IPS-15b (cell line): ENCODE measurements around the gene UPK3B.
"Not testable (repeated sequence)": the region's sequence is repeated elsewhere in the genome, so short reads cannot be mapped to it uniquely, and the experiment has no call there.

Experiments
- H3K27me3 ChIP-seq: one replicate; pipeline ENCODE4 v1.6.1; 2013; ENCODE audit warnings: low read length; ENCODE audit not compliant: control insufficient read depth, insufficient read depth
- H3K36me3 ChIP-seq: one replicate; pipeline ENCODE4 v1.6.1; 2013; ENCODE audit warnings: low read length; ENCODE audit not compliant: control insufficient read depth, insufficient read depth
- H3K4me1 ChIP-seq: one replicate; pipeline ENCODE4 v1.6.1; 2013; ENCODE audit warnings: mild to moderate bottlenecking, low read length; ENCODE audit not compliant: control insufficient read depth, insufficient read depth
- H3K4me3 ChIP-seq: one replicate; pipeline ENCODE4 v1.5.1; 2013; ENCODE audit warnings: low read depth, low read length
- H3K9ac ChIP-seq: one replicate; pipeline ENCODE4 v1.6.1; 2013; ENCODE audit warnings: low read depth, mild to moderate bottlenecking, low read length
- H3K9me3 ChIP-seq: one replicate; pipeline ENCODE4 v1.6.1; 2013; ENCODE audit warnings: mild to moderate bottlenecking, low read length; ENCODE audit not compliant: control insufficient read depth, insufficient read depth

UPK3B gene

DNA sequence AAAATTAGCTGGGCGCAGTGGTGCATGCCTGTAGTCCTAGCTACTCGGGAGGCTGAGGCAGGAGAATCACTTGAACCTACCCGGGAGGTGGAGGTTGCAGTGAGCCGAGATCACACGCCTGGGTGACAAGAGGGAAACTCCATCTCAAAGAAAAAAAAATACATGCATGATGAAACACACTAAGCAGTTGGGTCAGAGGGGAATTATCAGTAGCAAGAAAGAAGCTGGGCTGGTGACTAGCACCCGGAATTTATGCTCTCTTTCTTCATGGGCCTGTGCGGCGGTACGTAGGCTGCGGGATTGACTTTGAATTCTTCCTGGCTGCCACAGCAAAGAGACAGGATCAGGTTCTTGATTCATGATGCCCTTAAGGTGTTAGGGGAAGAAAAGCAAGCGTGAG, 30.7 kb upstream of the UPK3B start:
- not testable (repeated sequence) for H3K9ac ChIP-seq, H3K4me3 ChIP-seq, H3K9me3 ChIP-seq, H3K27me3 ChIP-seq, H3K4me1 ChIP-seq, H3K36me3 ChIP-seq

DNA sequence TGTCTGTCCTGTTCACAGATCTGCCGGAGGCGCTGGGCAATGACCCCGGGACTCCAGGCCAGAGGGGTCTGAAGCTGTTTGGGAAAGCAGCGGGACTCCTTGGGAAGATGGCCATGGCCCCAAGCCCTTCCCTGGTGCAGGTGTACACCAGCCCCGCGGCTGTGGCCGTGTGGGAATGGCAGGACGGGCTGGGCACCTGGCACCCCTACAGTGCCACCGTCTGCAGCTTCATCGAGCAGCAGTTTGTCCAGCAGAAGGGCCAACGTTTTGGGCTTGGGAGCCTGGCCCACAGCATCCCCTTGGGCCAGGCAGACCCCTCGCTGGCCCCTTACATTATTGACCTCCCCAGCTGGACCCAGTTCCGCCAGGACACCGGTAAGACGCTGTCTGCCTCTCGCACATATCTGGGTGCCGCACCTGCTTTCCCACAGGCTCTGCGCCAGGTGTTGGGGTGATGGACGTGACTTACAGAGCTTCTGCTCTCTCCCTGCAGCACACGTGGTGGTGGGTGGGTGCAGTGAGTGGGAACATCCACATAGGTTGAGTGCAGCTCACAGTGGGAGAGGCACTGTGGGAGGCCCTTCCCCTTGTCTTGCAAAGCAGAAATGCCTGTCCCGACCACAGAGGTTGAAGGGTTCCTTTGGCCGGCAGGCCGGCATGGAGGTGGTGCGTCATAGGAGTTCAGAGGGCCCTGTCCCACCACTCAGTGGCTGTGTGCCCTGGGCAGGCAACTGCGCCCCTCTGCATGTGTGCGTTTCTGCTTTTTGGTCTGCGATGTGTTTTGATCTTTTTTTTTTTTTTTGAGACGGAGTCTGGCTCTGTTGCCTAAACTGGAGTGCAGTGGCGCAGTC, 29.7 kb upstream of the UPK3B start:
- H3K9me3 ChIP-seq, H3K4me3 ChIP-seq, H3K9ac ChIP-seq, H3K36me3 ChIP-seq, H3K27me3 ChIP-seq, H3K4me1 ChIP-seq: not testable (repeated sequence)

DNA sequence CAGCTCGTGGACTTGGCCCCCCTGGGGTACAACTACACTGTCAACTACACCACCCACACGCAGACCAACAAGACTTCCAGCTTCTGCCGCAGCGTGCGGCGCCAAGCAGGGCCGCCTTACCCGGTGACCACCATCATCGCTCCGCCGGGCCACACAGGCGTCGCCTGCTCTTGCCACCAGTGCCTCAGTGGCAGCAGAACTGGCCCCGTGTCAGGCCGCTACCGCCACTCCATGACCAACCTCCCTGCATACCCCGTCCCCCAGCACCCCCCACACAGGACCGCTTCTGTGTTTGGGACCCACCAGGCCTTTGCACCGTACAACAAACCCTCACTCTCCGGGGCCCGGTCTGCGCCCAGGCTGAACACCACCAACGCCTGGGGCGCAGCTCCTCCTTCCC, 27.7 kb upstream of the UPK3B start:
- not testable (repeated sequence) for H3K4me1 ChIP-seq, H3K9me3 ChIP-seq, H3K4me3 ChIP-seq, H3K36me3 ChIP-seq, H3K9ac ChIP-seq, H3K27me3 ChIP-seq

DNA sequence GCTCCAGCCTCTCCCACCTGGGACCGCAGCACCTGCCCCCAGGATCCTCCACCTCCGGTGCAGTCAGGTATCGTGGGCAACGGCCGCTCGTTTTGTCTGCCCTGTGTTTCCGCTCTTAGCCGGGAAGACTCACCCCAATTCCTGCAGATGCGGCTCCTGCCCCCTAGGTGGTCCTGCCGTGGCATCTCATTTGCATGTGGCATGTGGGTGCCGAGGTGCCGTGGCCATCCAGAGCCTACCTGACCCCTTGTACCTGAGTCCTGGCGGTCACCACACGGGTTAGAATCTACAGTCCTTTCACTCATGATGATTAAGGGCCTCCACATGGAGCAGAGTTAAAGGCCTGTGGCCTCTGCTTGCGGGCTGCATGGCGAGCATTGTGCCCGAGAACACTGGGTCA, 27.3 kb upstream of the UPK3B start:
- H3K9ac ChIP-seq, H3K36me3 ChIP-seq, H3K27me3 ChIP-seq, H3K4me3 ChIP-seq, H3K9me3 ChIP-seq, H3K4me1 ChIP-seq: not testable (repeated sequence)

DNA sequence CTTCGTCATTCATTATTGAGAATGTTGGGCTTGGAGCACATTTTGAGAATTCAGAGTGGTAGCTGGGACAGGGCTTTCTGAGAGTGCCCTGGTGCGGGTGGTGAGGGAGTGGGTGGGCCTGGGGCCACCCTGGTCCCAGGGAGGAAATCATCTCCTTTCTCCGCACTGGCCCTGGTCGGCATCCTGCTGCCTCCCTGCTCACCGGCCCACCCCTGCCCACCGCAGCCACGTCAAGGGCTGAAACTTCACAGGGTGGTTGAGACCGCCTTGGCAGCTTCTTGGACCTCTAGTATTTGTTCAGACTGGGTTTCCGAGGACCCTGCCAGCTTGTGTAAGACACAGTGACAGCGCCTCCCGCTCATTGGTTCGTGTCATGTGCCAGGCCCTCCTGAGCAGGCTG, 25.9 kb upstream of the UPK3B start:
- H3K9me3 ChIP-seq, H3K9ac ChIP-seq, H3K4me3 ChIP-seq, H3K4me1 ChIP-seq, H3K27me3 ChIP-seq, H3K36me3 ChIP-seq: not testable (repeated sequence)

DNA sequence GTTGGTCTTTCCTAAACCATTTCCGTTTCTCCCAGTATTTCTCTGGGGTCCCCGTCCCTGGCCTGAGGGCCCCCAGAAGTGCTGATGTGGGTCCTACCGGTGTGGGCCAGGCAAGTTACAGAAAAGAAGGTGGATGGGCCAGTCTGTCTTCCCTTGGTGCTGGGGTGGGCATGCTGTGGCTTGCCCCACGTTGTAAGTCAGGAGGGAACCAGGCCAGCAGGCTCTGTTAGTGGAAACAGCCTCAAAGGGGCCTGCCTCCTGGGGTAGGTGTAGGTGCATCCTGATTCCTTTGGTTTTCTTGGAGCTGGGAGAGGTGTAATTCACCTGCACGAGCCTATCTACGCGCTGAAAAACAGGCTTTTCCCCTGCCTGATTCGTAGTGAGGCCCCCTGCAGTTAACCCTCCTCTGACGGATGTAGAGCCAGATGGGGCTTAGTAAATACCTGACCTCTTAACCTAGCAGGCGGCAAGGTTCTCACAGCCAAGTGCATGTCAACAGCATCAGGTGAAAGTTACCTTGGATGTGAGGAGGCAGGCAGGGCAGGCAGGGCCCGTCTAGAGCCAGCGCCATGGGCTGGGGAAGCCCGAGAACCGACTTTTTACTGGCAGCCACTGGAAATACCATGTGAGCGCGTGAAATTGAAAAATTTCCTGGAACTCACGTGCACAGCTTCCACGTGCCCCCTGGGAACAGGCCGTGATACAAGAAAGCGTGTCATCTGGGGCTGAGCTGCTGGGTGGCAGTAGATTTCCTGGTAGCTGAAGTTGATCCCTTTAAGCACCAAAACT, 24.3 kb upstream of the UPK3B start:
- H3K27me3 ChIP-seq, H3K4me3 ChIP-seq, H3K9ac ChIP-seq, H3K4me1 ChIP-seq, H3K9me3 ChIP-seq, H3K36me3 ChIP-seq: not testable (repeated sequence)

DNA sequence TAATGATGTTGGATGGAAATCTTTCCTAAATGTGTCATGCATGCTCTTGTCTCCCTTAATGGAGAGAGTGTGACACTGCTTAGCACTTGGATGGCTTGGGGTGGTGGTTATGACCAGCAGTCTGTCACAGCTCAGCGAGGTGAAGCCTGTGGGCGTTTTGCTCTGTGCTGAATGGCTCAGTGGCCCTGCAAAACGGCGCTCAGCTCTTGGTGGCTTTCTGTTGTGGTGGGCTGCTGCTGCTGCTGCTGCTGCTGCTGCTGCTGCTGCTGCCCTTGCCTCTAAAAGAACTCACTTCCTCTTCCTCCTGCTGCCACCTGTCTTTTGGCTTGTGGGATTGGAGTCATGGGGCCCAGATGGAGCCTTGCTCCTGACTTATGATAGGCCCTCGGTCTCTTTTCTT, 23.7 kb upstream of the UPK3B start:
- H3K9ac ChIP-seq, H3K36me3 ChIP-seq, H3K4me3 ChIP-seq, H3K9me3 ChIP-seq, H3K4me1 ChIP-seq, H3K27me3 ChIP-seq: not testable (repeated sequence)

DNA sequence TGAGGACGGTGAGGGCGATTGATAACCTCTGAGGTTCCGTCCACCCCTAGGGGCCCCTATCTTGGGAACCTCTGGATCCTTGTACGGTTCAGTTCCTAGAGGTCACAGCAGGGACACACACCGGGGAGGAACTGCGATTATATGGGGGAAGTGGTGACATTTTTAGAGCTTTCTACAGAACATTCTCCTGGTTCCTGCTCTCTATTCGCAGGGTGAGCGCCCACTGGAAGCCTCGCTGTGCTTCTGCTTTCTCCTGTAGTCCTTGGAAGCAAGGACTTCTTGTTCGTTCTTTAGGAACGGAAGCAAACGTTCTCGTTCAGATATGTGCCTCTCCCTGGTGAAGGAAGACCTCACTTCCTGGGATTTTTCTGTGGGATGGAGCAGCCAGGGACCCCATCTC, 22.4 kb upstream of the UPK3B start:
- not testable (repeated sequence) for H3K36me3 ChIP-seq, H3K4me3 ChIP-seq, H3K4me1 ChIP-seq, H3K9me3 ChIP-seq, H3K27me3 ChIP-seq, H3K9ac ChIP-seq

DNA sequence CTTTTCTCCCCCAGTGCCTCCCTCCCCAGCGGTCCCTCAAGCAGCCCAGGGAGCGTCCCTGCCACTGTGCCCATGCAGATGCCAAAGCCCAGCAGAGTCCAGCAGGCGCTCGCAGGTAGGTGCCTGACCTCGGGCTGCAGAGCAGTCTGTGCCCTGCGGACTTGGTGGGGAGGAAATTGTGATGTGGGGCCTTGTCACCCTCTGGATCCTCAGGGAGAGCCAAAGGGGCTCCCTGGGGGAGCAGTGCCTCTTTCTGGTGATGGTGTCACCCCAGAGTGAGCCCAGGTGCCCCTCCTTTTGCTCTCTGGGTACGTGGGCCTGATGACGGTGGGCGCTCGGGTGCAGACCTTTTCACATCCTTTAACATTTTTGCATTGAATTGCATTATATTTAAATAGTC, 18.2 kb upstream of the UPK3B start:
- H3K9me3 ChIP-seq, H3K4me1 ChIP-seq, H3K27me3 ChIP-seq, H3K9ac ChIP-seq, H3K36me3 ChIP-seq, H3K4me3 ChIP-seq: not testable (repeated sequence)

DNA sequence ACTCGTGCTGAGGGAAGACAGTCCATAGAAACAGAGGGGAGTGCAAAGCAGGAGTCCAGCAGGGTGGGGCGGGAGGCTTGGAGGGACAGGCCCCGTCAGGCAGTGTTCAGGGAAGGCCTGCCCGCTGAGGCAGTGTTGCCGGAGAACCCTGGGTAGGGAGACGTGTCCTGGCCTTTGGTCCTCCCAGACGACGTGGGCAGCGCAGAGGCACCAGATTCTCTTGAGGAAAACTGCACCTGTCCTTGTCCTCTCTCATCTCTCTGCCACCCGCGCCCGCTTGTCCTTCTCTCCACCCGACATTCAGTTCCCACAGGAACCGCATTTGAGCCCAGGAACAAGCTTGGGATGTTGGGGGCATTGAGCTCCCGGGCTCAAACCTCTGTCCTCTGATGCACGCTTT, 14.6 kb upstream of the UPK3B start:
- not testable (repeated sequence) for H3K36me3 ChIP-seq, H3K4me1 ChIP-seq, H3K4me3 ChIP-seq, H3K9ac ChIP-seq, H3K9me3 ChIP-seq, H3K27me3 ChIP-seq

DNA sequence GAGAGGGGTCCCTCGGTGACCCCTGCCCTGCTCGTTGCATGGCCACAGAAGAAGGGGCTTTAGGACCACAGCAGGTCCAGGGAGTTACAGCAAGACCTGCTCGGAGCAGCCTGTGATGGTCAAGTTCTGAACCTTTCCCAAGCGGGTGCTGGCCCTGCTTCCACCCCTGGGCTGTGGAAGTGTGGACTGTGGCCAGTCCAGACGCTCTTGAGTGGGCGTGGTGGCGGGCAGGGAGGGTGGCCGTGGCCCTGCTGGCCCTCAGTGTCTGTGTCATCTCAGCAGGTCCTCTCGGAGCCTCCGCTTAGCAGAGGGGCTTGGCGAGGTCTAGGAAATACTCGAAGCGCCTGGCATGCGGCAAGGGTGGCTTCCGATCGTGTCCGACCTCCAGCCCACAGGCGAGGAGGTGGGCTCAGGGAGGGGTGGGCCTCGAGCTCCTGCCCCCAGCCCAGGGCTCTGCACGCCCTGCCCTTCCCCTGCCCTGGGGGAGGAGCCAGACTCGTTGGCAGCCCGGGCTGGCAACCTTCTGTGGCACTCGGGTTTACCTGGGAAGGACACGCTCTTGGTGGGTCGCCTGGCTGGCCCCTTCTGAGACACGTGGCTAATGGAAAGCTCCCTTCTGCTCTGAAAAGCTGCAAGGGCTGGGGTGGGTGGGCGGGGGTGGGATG, 12.3 kb upstream of the UPK3B start:
- H3K4me3 ChIP-seq, H3K9me3 ChIP-seq, H3K9ac ChIP-seq, H3K36me3 ChIP-seq, H3K27me3 ChIP-seq, H3K4me1 ChIP-seq: not testable (repeated sequence)

DNA sequence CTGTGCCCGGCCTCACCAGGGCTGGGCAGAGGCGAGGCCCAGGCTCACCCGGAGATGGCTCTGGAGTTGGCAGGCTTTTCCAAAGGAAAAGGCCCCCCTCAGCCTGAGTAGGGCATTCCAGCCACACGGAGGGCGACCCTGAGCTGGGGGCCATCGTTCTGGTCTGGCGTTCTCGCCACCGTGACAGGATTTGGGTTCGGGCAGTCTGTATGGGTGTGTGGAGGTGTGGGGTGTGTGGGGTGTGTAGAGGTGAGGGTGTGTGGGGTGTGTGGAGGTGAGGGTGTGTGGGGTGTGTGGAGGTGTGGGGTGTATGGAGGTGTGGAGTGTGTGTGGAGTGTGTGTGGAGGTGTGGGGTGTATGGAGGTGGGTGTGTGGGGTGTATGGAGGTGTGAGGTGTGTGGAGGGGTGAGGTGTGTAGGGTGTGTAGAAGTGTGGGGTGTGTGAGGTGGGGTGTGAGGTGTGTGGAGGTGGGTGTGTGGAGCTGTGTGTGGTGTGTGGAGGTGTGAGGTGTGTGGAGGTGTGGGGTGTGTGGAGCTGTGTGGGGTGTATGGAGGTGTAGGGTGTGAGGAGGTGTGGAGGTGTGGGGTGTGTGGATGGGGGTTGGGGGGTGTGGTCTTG, 11.7 kb upstream of the UPK3B start:
- H3K4me3 ChIP-seq, H3K36me3 ChIP-seq: not testable (repeated sequence)

More for the DNA sequence above, 11.7 kb upstream of the UPK3B start:
- not testable (repeated sequence) for H3K9ac ChIP-seq, H3K9me3 ChIP-seq, H3K4me1 ChIP-seq, H3K27me3 ChIP-seq
